SH-SY5Y (cell line): ENCODE measurements around the gene NANOGP8.

Experiments
- GATA2 ChIP-seq: IDR thresholded peaks from 2 replicates; pipeline ENCODE4 v1.6.1; 2011; ENCODE audit warnings: mild to moderate bottlenecking, low read depth, low read length
- GATA3 ChIP-seq: IDR thresholded peaks from 2 replicates; pipeline ENCODE4 v1.6.1; 2011; ENCODE audit warnings: low read depth, mild to moderate bottlenecking, low read length, moderate library complexity

The NANOGP8 gene

GRCh38 chr15:35071106-35071505 lies 14.0 kb downstream of the NANOGP8 start:
- no peak for TF ChIP-seq GATA3
- TF ChIP-seq GATA2, result no peak

GRCh38 chr15:35068846-35069475 lies 16.1 kb downstream of the NANOGP8 start:
- TF ChIP-seq GATA3 (no peak), GATA2 (no peak)

- TF ChIP-seq GATA3 (no peak), GATA2 (no peak)
Observed at GRCh38 chr15:35067496-35068347, 17.4 kb downstream of the NANOGP8 start.

- TF ChIP-seq GATA3, result no peak
- no peak for TF ChIP-seq GATA2
Observed at GRCh38 chr15:35066094-35066493, 19.0 kb downstream of the NANOGP8 start.

GRCh38 chr15:35064576-35065190 lies 20.4 kb downstream of the NANOGP8 start:
- TF ChIP-seq GATA3, result no peak
- TF ChIP-seq GATA2, result no peak

GRCh38 chr15:35062738-35063099 lies 22.4 kb downstream of the NANOGP8 start:
- TF ChIP-seq GATA3 (no peak), GATA2 (no peak)

GRCh38 chr15:35061825-35062737 lies 23.0 kb downstream of the NANOGP8 start:
- TF ChIP-seq GATA2 (no peak), GATA3 (no peak)

GRCh38 chr15:35061161-35061824 lies 23.8 kb downstream of the NANOGP8 start:
- TF ChIP-seq GATA2 (no peak), GATA3 (no peak)

GRCh38 chr15:35060591-35060990 lies 24.5 kb downstream of the NANOGP8 start:
- TF ChIP-seq GATA2, result no peak
- TF ChIP-seq GATA3, result no peak

GRCh38 chr15:35058534-35059054 lies 26.5 kb downstream of the NANOGP8 start:
- TF ChIP-seq GATA3, result no peak
- no peak for TF ChIP-seq GATA2

- no peak for TF ChIP-seq GATA3
- no peak for TF ChIP-seq GATA2
Observed at GRCh38 chr15:35055416-35056105, 29.5 kb downstream of the NANOGP8 start.

GRCh38 chr15:35054380-35054779 lies 30.7 kb downstream of the NANOGP8 start:
- TF ChIP-seq GATA2 (no peak), GATA3 (no peak)

- TF ChIP-seq GATA2, result no peak
- TF ChIP-seq GATA3, result no peak
Observed at GRCh38 chr15:35047996-35048395, 37.1 kb downstream of the NANOGP8 start.
